ENCODE measurements around the gene NDUFB4. TPM values are rescaled to one million over a fixed set of nuclear protein-coding genes. Genes with fewer than 3 reads are reported as not detected.

The NDUFB4 gene
- total RNA-seq, 1 experiment from 2014 or later = 161 TPM

- Histone ChIP-seq H3K9me3 (ENCODE audit: control insufficient read depth in 1 of 2, insufficient read depth in 1 of 2, low read depth in 1 of 2, low read length in 2 of 2) (no peaks in the 10 kb centered on the region), H3K36me3 (ENCODE audit: control insufficient read depth in 1 of 2, insufficient read depth in 2 of 2, low read length in 2 of 2) (no peaks in the 10 kb centered on the region), H3K9me2 (ENCODE audit: insufficient read depth) (no peaks in the 10 kb centered on the region), H3K9ac (ENCODE audit: low read length) (no peak overlapping the region), H3K4me3 (replicated peaks in 1 of 2; ENCODE audit: low read depth in 1 of 2, low read length in 2 of 2) (no peak overlapping the region), H3K79me2 (ENCODE audit: insufficient read depth, low read length) (no peaks in the 10 kb centered on the region), H3K27me3 (ENCODE audit: insufficient read depth, low read length) (no peaks in the 10 kb centered on the region), H3K27ac (ENCODE audit: low read depth, low read length) (no peak overlapping the region), H4K20me1 (ENCODE audit: insufficient read depth) (no peaks in the 10 kb centered on the region), H3K4me2 (ENCODE audit: low read length) (no peak overlapping the region), H2AFZ (ENCODE audit: low read depth, low read length, poor library complexity, severe bottlenecking) (no peak overlapping the region), H3K4me1 (ENCODE audit: control insufficient read depth in 1 of 2, insufficient read depth in 2 of 2, low read length in 2 of 2) (peaks cover 3 to 9% of the 10 kb centered on the region in 2 experiments; a peak in 3 of 4 replicates)
- ChIA-PET RAD21 (ENCODE audit: low non-redundant PET in 1 of 2, low total read pairs in 2 of 2, uncharacterized antibody in 2 of 2, unreplicated experiment in 2 of 2) (interaction anchor here in 1 of 2 experiments (0.6 kb wide), 1 partner anchor 277 kb away, joined by 6 read pairs; no protein-coding TSS in a partner anchor), CTCF (interaction anchor here (1.1 to 3.3 kb wide), 6 partner anchors 7 to 322 kb away, joined by 3 to 23 read pairs (median 12); partner anchors contain the start of gene NDUFB4), POLR2A (interaction anchor here (1.8 to 1.9 kb wide), 2 partner anchors 30 to 149 kb away, joined by 3 to 9 read pairs; partner anchors contain the start of gene NDUFB4)
- ATAC-seq (no peak), DNase-seq (ENCODE audit: low read depth, low spot score) (no peak)
- no TSS peak for BruUV-seq (replicated peaks)
- TF ChIP-seq POLR2AphosphoS5 (IDR thresholded peaks at IDR 0.05; ENCODE audit: low read depth, low read length) (no peak), ZNF274 (IDR thresholded peaks at IDR 0.05; ENCODE audit: low read depth, low read length) (no peak), SIN3A (IDR thresholded peaks at IDR 0.05; ENCODE audit: low read depth) (no peak), ELF1 (IDR thresholded peaks at IDR 0.05; ENCODE audit: borderline replicate concordance, low read depth) (no peak), YY1 (IDR thresholded peaks at IDR 0.05; ENCODE audit: extremely low read depth, insufficient replicate concordance, low read depth, low read length) (no peak), CTCF (IDR thresholded peaks at IDR 0.05 in 2 of 3, conservative IDR thresholded peaks at IDR 0.05 in 1 of 3; ENCODE audit: borderline replicate concordance in 1 of 3, insufficient read depth in 1 of 3, low read depth in 2 of 3, low read length in 2 of 3) (no peak)
- intact Hi-C loops (cut with micrococcal nuclease) = loop anchor here (2.0 kb wide), 1 partner anchor 230 kb away; no protein-coding TSS in a partner anchor
Measured at GRCh38 chr3:120566243-120566975, 29.7 kb upstream of the NDUFB4 start.
